NCI-H1436 treated with DMSO at 0.1 percent for 48 hours (cell line): ENCODE results near the gene CLEC12A.

Experiments
- DNase-seq: peaks from one replicate; lab custom pipeline; 2025; lab: John Stamatoyannopoulos, UW

Gene CLEC12A

DNA sequence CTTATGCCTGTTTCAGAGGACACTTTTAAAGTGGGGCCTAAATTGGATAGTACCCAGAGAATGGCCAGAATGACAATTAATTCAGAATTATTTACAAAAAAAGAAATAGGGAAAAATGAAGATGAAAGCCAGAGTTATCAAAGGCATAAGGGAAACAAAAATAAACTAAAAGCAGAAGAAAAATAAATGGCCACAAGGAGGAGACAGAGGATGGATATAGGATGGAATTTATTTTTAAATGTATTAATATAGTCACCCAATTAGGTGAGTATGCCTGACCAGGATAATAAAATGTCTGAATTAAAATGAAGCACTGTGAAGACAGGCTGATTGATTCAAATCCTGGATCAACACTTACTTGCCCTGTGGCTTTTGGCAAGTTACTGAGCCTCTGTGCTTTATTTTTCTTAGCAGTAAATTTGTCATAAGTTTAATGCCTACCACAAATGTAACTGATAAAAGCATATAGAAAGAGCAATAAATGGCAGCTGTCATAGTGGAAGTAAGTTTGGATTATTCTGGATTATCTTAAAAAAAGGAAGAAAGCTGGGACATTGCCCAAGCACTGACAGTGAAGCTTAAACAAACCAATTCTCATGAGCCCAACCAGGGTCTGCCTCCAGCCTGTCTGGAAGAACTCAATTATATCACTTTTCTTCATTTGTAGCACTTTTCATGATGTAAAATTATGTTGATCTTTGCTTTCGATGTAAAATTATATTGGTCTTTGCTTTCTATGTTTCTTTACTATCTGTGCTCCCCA, 62.8 kb downstream of the CLEC12A start:
- no peak for DNase-seq
